RWPE2 (cell line): ENCODE results near the gene TCP11.

Source experiments
- ATAC-seq: fragments of 200-7000 bp; cut with Tn5 transposase; 3 replicates; pipeline ENCODE4 v1.9.1; 2021; ENCODE audit warnings: low read depth
- DNase-seq: peaks from one replicate; pipeline ENCODE4 v3.0.0-alpha.2; 2020; ENCODE audit warnings: low spot score
- H3K27ac ChIP-seq: fragments of 450-650 bp; 2 replicates; pipeline ENCODE4 v1.5.1; 2017; ENCODE audit warnings: mild to moderate bottlenecking; ENCODE audit not compliant: poor library complexity, severe bottlenecking
- H3K27me3 ChIP-seq: fragments of 250-450 bp; sonication (Bioruptor Pico); 2 replicates; pipeline ENCODE4 v1.5.1; 2021; ENCODE audit warnings: mild to moderate bottlenecking, moderate library complexity; ENCODE audit not compliant: insufficient read depth, poor library complexity, severe bottlenecking
- H3K36me3 ChIP-seq: fragments of 250-450 bp; sonication (Bioruptor Pico); 2 replicates; pipeline ENCODE4 v1.5.1; 2020; ENCODE audit warnings: low read depth, mild to moderate bottlenecking, moderate library complexity
- H3K4me1 ChIP-seq: fragments of 250-450 bp; sonication (Bioruptor Pico); 2 replicates; pipeline ENCODE4 v1.5.1; 2021; ENCODE audit warnings: mild to moderate bottlenecking, moderate library complexity; ENCODE audit not compliant: insufficient read depth, poor library complexity, severe bottlenecking
- H3K4me3 ChIP-seq: fragments of 250-450 bp; sonication (Bioruptor Pico); 2 replicates; pipeline ENCODE4 v1.5.1; 2021; ENCODE audit warnings: mild to moderate bottlenecking, moderate library complexity; ENCODE audit not compliant: severe bottlenecking
- H3K9me3 ChIP-seq: fragments of 250-450 bp; sonication (Bioruptor Pico); 2 replicates; pipeline ENCODE4 v1.5.1; 2021; ENCODE audit warnings: mild to moderate bottlenecking, moderate library complexity; ENCODE audit not compliant: severe bottlenecking
- CTCF ChIP-seq: fragments of 450-650 bp; IDR thresholded peaks from one replicate; pipeline ENCODE4 v1.5.1; 2017; ENCODE audit warnings: mild to moderate bottlenecking, moderate library complexity; ENCODE audit not compliant: poor library complexity, severe bottlenecking

The TCP11 gene

GRCh38 chr6:35081426-35081851 lies 59.7 kb downstream of the TCP11 start:
- no peaks in the 10 kb centered on the region for H3K9me3 ChIP-seq
- H3K4me1 ChIP-seq, result peaks cover 11% of the 10 kb centered on the region
- H3K4me3 ChIP-seq, result no peak overlapping the region
- TF ChIP-seq CTCF, result no peak
- ATAC-seq, result no peak
- no peaks in the 10 kb centered on the region for H3K27me3 ChIP-seq
- H3K36me3 ChIP-seq, result peaks cover 14% of the 10 kb centered on the region; the same call in 1 of the 2 replicates
- H3K27ac ChIP-seq, result no peak overlapping the region
- no peak for DNase-seq

- peaks cover 14% of the 10 kb centered on the region; the same call in 1 of the 2 replicates for H3K36me3 ChIP-seq
- H3K27me3 ChIP-seq, result no peaks in the 10 kb centered on the region
- ATAC-seq (no peak), DNase-seq (peak; percentile 48)
- H3K4me3 ChIP-seq, result no peak overlapping the region
- no peak for TF ChIP-seq CTCF
- no peak overlapping the region for H3K27ac ChIP-seq
- peaks cover 11% of the 10 kb centered on the region for H3K4me1 ChIP-seq
- no peaks in the 10 kb centered on the region for H3K9me3 ChIP-seq
Observed at GRCh38 chr6:35080821-35081425, 60.2 kb downstream of the TCP11 start.

GRCh38 chr6:35080016-35080680 lies 61.0 kb downstream of the TCP11 start:
- TF ChIP-seq CTCF, result no peak
- peaks cover 14% of the 10 kb centered on the region; the same call in 1 of the 2 replicates for H3K36me3 ChIP-seq
- no peaks in the 10 kb centered on the region for H3K27me3 ChIP-seq
- no peak for DNase-seq
- H3K4me3 ChIP-seq, result no peak overlapping the region
- no peaks in the 10 kb centered on the region for H3K9me3 ChIP-seq
- peaks cover 11% of the 10 kb centered on the region for H3K4me1 ChIP-seq
- no peak for ATAC-seq
- H3K27ac ChIP-seq, result no peak overlapping the region

- Histone ChIP-seq H3K36me3 (peaks cover 14% of the 10 kb centered on the region; the same call in 1 of the 2 replicates), H3K4me3 (no peak overlapping the region), H3K4me1 (peaks cover 11% of the 10 kb centered on the region), H3K27me3 (no peaks in the 10 kb centered on the region), H3K9me3 (no peaks in the 10 kb centered on the region), H3K27ac (no peak overlapping the region)
- TF ChIP-seq CTCF, result no peak
- DNase-seq (peak; percentile 47), ATAC-seq (no peak)
Observed at GRCh38 chr6:35079311-35080000, 61.7 kb downstream of the TCP11 start.
